SK-N-SH treated with all-trans-retinoic acid at 6 μM for 48 hours (cell line): ENCODE data around the gene ILKAP.

Source experiments
- ATAC-seq: fragments of 200-7000 bp; cut with Tn5 transposase; 3 replicates; pipeline ENCODE4 v1.9.1; 2020; ENCODE audit warnings: mild to moderate bottlenecking, moderate library complexity
- ARNTL ChIP-seq: fragments of 450-650 bp; formaldehyde crosslinking; IDR thresholded peaks from 2 replicates; pipeline ENCODE4 v1.5.0; 2020; ENCODE audit warnings: low read depth, mild to moderate bottlenecking, moderate library complexity, borderline replicate concordance
- BACH2 ChIP-seq: fragments of 250-450 bp; sonication (Bioruptor Pico); IDR thresholded peaks from 2 replicates; pipeline ENCODE4 v1.9.0; 2021; ENCODE audit warnings: mild to moderate bottlenecking, borderline replicate concordance
- ISL1 ChIP-seq: fragments of 250-450 bp; sonication (Bioruptor Pico); IDR thresholded peaks from 2 replicates; pipeline ENCODE4 v2.1.2; 2022; ENCODE audit warnings: mild to moderate bottlenecking, moderate library complexity
- OSR1 ChIP-seq: fragments of 250-450 bp; sonication (Bioruptor Pico); IDR thresholded peaks from 2 replicates; pipeline ENCODE4 v1.8.0; 2022; ENCODE audit warnings: moderate library complexity, mild to moderate bottlenecking, inconsistent platforms
- TCF4 ChIP-seq: fragments of 250-450 bp; sonication (Bioruptor Pico); IDR thresholded peaks from 2 replicates; pipeline ENCODE4 v1.8.0; 2021; ENCODE audit warnings: mild to moderate bottlenecking, moderate library complexity, borderline replicate concordance
- ZC3H10 ChIP-seq: fragments of 250-450 bp; sonication (Bioruptor Pico); IDR thresholded peaks from 2 replicates; pipeline ENCODE4 v1.5.1; 2021; ENCODE audit warnings: mild to moderate bottlenecking, moderate library complexity
- ZFP3 ChIP-seq: fragments of 250-450 bp; sonication (Bioruptor Pico); IDR thresholded peaks from 2 replicates; pipeline ENCODE4 v1.5.0; 2020; ENCODE audit warnings: mild to moderate bottlenecking, moderate library complexity
- ZNF565 ChIP-seq: fragments of 450-650 bp; formaldehyde crosslinking; conservative IDR thresholded peaks from 2 replicates; pipeline ENCODE4 v1.5.0; 2020; ENCODE audit warnings: low read depth, mild to moderate bottlenecking, moderate library complexity
- ZNF70 ChIP-seq: fragments of 450-650 bp; formaldehyde crosslinking; IDR thresholded peaks from 2 replicates; pipeline ENCODE4 v1.5.0; 2020; ENCODE audit warnings: mild to moderate bottlenecking, moderate library complexity
- TF ChIP-seq, protein P1 (sequence below): fragments of 250-450 bp; sonication (Bioruptor Pico); IDR thresholded peaks from 2 replicates; pipeline ENCODE4 v1.8.0; 2021; ENCODE audit warnings: low read depth, mild to moderate bottlenecking, moderate library complexity, borderline replicate concordance
- TF ChIP-seq, protein P2 (sequence below): fragments of 250-450 bp; sonication (Bioruptor Pico); IDR thresholded peaks from 2 replicates; pipeline ENCODE4 v1.5.1; 2020; ENCODE audit warnings: low read depth, mild to moderate bottlenecking, moderate library complexity
- TF ChIP-seq, protein P3 (sequence below): fragments of 250-450 bp; sonication (Bioruptor Pico); IDR thresholded peaks from 2 replicates; pipeline ENCODE4 v1.5.0; 2020; ENCODE audit warnings: mild to moderate bottlenecking, moderate library complexity
- TF ChIP-seq, protein P4 (sequence below): fragments of 250-450 bp; sonication (Bioruptor Pico); IDR thresholded peaks from 2 replicates; pipeline ENCODE4 v1.8.0; 2020; ENCODE audit warnings: mild to moderate bottlenecking, moderate library complexity, borderline replicate concordance

The ILKAP gene

DNA sequence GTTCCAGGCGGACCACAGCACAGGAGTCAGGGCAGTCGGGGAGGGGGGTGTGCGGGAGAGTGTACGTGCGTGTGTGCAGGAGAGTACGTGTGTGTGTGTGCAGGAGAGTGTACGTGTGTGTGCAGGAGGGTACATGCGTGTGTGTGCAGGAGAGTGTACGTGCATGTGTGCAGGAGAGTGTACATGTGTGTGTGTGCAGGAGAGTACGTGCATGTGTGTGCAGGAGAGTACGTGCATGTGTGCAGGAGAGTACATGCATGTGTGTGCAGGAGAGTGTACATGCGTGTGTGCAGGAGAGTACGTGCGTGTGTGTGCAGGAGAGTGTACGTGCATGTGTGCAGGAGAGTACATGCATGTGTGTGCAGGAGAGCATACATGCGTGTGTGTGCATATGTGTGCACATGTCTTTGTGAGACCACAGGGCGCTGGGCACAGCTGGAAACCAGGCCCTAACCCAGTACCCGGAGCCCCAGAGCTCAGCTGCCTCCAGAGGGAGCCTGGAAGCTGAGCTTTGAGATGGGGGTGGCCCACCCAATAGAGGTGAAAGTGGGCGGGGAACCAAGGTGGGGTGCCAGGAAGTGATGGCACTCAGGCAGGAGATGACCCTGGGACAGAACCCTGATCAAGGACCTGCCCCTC is 78.9 kb downstream of the ILKAP start:
- no peak for ATAC-seq
- TF ChIP-seq ZNF70 (CRISPR knock-in tag) (no peak), TCF4 (CRISPR knock-in tag) (no peak)
- TF ChIP-seq, all 23 proteins: peak for 0

DNA sequence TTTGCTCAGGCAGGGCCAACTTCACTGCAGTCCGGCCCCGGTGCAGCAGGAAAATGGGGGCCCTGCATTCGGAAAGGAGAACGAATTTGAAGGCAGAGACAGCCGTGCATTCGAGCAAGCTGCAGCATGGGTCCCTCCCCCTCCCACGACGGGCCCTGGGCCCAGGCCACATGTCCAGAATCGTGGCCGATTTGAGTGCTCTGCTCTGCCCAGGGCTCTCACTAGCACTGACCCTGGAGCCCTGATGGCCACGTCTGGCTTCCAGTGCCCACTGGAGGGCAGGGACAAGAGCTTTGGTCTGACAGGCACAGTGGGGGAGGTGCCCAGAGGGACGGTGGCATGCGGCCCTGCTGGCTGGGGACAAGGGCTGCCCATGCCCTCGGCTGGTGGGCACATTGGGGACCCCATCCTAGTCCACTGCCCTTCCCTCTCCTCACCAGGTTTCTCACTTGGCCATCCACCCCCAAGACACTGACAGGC is 79.5 kb downstream of the ILKAP start:
- no peak for ATAC-seq
- TF ChIP-seq, protein P1, sequence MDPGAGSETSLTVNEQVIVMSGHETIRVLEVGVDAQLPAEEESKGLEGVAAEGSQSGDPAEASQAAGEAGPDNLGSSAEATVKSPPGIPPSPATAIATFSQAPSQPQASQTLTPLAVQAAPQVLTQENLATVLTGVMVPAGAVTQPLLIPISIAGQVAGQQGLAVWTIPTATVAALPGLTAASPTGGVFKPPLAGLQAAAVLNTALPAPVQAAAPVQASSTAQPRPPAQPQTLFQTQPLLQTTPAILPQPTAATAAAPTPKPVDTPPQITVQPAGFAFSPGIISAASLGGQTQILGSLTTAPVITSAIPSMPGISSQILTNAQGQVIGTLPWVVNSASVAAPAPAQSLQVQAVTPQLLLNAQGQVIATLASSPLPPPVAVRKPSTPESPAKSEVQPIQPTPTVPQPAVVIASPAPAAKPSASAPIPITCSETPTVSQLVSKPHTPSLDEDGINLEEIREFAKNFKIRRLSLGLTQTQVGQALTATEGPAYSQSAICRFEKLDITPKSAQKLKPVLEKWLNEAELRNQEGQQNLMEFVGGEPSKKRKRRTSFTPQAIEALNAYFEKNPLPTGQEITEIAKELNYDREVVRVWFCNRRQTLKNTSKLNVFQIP (CRISPR knock-in tag) = no peak
- TF ChIP-seq, protein P2, sequence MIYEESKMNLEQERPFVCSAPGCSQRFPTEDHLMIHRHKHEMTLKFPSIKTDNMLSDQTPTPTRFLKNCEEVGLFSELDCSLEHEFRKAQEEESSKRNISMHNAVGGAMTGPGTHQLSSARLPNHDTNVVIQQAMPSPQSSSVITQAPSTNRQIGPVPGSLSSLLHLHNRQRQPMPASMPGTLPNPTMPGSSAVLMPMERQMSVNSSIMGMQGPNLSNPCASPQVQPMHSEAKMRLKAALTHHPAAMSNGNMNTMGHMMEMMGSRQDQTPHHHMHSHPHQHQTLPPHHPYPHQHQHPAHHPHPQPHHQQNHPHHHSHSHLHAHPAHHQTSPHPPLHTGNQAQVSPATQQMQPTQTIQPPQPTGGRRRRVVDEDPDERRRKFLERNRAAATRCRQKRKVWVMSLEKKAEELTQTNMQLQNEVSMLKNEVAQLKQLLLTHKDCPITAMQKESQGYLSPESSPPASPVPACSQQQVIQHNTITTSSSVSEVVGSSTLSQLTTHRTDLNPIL = no peak
- TF ChIP-seq ISL1 (CRISPR knock-in tag) (no peak), ZNF70 (CRISPR knock-in tag) (no peak), OSR1 (CRISPR knock-in tag) (no peak)

DNA sequence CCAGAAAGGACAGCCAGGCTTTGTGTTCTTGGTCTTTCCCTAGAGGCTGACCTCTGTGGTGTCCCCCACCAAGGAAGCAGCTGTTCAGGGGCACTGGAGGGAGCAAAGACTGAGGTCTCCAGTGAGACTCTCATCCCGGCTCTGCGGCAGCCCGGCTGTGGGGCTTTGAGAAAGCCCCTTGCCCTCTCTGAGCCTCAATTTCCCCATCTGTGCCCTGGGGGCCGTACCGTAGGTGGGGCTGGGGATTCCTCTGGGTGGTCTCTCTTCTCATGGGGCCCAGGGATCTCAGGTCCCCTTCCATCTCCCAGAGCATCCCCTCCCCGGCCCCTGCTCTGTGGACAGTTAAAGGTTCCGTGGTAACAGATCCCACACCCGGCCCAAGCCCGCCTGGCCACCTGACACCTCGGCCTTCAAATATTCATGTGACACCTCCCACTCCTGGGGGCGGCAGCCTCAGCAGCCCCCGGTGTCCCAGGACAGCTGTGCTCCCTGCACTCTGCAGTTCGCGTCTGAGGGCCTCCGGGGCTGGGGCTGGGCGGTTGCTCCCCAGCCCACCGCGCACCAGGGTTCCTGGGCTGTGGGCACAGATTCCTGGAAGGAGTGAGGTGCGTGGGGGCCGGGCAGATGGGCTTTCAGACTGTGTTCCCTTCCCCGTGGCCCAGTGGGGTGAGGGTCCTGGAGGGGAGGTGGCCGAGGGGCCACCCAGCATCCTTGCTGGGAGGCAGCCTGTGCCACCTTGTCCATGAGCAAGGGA is 80.1 kb downstream of the ILKAP start:
- ATAC-seq = no peak
- TF ChIP-seq, protein P3, sequence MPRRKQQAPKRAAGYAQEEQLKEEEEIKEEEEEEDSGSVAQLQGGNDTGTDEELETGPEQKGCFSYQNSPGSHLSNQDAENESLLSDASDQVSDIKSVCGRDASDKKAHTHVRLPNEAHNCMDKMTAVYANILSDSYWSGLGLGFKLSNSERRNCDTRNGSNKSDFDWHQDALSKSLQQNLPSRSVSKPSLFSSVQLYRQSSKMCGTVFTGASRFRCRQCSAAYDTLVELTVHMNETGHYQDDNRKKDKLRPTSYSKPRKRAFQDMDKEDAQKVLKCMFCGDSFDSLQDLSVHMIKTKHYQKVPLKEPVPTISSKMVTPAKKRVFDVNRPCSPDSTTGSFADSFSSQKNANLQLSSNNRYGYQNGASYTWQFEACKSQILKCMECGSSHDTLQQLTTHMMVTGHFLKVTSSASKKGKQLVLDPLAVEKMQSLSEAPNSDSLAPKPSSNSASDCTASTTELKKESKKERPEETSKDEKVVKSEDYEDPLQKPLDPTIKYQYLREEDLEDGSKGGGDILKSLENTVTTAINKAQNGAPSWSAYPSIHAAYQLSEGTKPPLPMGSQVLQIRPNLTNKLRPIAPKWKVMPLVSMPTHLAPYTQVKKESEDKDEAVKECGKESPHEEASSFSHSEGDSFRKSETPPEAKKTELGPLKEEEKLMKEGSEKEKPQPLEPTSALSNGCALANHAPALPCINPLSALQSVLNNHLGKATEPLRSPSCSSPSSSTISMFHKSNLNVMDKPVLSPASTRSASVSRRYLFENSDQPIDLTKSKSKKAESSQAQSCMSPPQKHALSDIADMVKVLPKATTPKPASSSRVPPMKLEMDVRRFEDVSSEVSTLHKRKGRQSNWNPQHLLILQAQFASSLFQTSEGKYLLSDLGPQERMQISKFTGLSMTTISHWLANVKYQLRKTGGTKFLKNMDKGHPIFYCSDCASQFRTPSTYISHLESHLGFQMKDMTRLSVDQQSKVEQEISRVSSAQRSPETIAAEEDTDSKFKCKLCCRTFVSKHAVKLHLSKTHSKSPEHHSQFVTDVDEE = no peak

DNA sequence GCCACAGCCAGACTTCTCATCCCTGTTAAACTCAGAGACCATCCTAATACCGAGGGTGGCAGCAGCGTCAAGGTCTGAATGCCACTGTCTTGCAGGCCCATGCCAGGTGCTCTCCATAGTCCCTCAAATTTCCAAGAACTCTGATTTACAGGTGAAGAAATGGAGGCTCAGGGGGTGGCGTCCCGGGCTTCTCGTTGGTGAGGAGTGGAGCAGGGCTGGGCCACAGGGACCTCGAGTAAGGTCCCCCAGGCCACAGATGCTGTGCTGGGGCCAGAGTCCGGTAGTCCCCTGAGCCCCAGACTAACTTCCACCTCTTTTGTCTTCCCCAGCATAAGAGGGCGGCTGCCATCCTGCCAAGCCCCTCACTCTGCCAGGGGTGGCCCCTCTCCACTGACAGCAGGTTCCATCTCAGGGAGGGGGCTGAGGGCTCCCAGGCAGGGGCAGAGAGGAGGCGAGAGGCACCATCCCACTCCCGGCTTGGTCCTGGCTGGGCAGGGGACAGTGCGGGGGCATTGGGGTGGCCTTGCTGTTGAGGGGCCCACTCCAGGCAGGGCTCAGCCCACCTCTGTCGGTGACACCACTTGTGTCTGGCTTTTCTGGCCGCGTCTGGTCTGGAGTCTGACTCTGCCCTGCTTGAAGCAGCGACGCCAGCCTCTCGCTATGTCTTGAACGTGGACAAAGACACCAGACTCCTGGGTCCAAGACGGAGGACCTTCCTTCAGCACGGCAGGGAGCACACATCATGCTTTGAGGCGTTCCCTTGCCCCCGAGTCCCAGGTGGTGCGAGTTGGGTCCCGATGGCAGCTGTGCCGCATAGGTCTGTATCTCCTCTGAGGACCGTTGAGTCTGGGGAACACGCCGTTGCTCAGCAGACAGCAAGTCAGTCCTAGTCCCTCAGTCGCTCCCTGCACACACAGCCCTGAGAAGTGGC is 80.9 kb downstream of the ILKAP start:
- TF ChIP-seq ISL1 (CRISPR knock-in tag) (no peak), ZC3H10 (CRISPR knock-in tag) (no peak), TCF4 (CRISPR knock-in tag) (no peak), ARNTL (no peak), BACH2 (CRISPR knock-in tag) (no peak), ZFP3 (CRISPR knock-in tag) (no peak)
- no peak for ATAC-seq

DNA sequence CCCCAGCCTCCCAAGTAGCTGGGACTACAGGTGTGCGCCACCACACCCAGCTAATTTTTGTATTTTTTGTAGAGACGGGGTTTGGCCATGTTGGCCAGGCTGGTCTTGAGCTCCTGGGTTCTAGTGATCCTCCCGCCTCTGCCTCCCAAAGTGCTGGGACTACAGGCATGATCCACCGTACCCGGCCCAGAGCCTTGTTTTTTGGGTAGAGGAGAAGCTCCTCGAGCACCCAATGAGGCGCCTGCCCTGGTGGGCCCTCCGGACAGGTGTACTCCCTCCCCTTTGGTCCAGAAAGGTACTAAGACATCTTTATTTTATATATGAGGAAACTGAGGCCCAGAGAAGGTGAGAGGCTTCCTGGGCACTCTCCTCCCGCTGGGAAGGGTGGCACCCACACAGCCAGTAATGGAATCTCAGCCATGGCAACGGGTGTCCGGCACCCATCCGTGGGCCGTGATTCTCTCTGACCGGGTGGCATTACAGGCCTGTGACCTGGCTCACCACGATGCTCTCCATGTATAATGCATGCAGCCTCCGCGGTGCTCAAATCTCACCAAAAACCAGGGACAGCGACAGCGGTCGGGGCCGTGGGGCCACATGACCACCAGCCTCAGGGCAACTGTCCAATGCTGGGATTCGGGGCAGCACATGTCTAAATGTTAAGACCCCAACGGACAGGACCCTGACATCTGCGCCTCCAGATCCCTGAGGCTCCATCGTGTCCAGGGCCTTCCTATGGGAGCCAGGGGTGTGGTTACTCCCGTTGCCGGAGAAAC is 81.8 kb downstream of the ILKAP start:
- ATAC-seq = no peak
- TF ChIP-seq ZNF565 (CRISPR knock-in tag) = no peak
- TF ChIP-seq, protein P4, sequence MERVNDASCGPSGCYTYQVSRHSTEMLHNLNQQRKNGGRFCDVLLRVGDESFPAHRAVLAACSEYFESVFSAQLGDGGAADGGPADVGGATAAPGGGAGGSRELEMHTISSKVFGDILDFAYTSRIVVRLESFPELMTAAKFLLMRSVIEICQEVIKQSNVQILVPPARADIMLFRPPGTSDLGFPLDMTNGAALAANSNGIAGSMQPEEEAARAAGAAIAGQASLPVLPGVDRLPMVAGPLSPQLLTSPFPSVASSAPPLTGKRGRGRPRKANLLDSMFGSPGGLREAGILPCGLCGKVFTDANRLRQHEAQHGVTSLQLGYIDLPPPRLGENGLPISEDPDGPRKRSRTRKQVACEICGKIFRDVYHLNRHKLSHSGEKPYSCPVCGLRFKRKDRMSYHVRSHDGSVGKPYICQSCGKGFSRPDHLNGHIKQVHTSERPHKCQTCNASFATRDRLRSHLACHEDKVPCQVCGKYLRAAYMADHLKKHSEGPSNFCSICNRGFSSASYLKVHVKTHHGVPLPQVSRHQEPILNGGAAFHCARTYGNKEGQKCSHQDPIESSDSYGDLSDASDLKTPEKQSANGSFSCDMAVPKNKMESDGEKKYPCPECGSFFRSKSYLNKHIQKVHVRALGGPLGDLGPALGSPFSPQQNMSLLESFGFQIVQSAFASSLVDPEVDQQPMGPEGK = no peak
